HCT116 (cell line): Measurements from ENCODE around the gene CYP4F12.
"Not testable (repeated sequence)": the region's sequence is repeated elsewhere in the genome, so short reads cannot be mapped to it uniquely, and the experiment has no call there.

Experiments used
- CBX3 ChIP-seq: IDR thresholded peaks from 2 replicates; pipeline ENCODE4 v1.6.1; 2012; ENCODE audit warnings: low read depth
- EGR1 ChIP-seq: IDR thresholded peaks from 2 replicates; pipeline ENCODE4 v1.6.1; 2012; ENCODE audit warnings: low read depth
- EZH2 ChIP-seq: fragments of 200-600 bp; sonication (generic); IDR thresholded peaks from 2 replicates; pipeline ENCODE4 v1.6.1; 2017; ENCODE audit warnings: antibody characterized with exemption, mixed run types
- FOSL1 ChIP-seq: IDR thresholded peaks from 2 replicates; pipeline ENCODE4 v1.6.1; 2012; ENCODE audit warnings: low read depth
- MAX ChIP-seq: IDR thresholded peaks from 2 replicates; pipeline ENCODE4 v1.6.1; 2012
- POLR2A ChIP-seq: IDR thresholded peaks from 2 replicates; pipeline ENCODE4 v1.7.0; 2011; ENCODE audit warnings: borderline replicate concordance; ENCODE audit not compliant: insufficient read depth, insufficient read length; ENCODE audit errors: extremely low read depth
- POLR2AphosphoS5 ChIP-seq: IDR thresholded peaks from 2 replicates; pipeline ENCODE4 v1.6.1; 2011; ENCODE audit warnings: mild to moderate bottlenecking, low read depth, low read length, moderate library complexity
- SP1 ChIP-seq: IDR thresholded peaks from 2 replicates; pipeline ENCODE4 v1.6.1; 2012; ENCODE audit warnings: low read depth
- TF ChIP-seq, protein P1 (sequence below), 3 experiments: fragments of 200-600 bp in 1 of 3; sonication (generic) in 1 of 3; IDR thresholded peaks in 2 of 3; conservative IDR thresholded peaks in 1 of 3; 2 replicates each; pipeline ENCODE4 v1.5.1; 2012 to 2017; ENCODE audit warnings: low read depth in 2 of 3, low read length in 2 of 3, antibody characterized with exemption in 1 of 3, borderline replicate concordance in 1 of 3, control low read depth in 1 of 3, mild to moderate bottlenecking in 1 of 3, mixed read lengths in 1 of 3, mixed run types in 1 of 3, moderate library complexity in 1 of 3; ENCODE audit not compliant: insufficient read depth in 1 of 3
- TF ChIP-seq, protein P2 (sequence below): IDR thresholded peaks from 2 replicates; pipeline ENCODE4 v1.6.1; 2011; ENCODE audit warnings: mild to moderate bottlenecking, low read length, moderate library complexity; ENCODE audit not compliant: insufficient replicate concordance; ENCODE audit errors: extremely low read depth

GRCh38 chr19:15679865-15680264 is 7.0 kb downstream of the CYP4F12 start:
- not testable (repeated sequence) for TF ChIP-seq POLR2AphosphoS5, POLR2A, SP1, EZH2, FOSL1, EGR1, MAX, CBX3
- TF ChIP-seq, protein P1, sequence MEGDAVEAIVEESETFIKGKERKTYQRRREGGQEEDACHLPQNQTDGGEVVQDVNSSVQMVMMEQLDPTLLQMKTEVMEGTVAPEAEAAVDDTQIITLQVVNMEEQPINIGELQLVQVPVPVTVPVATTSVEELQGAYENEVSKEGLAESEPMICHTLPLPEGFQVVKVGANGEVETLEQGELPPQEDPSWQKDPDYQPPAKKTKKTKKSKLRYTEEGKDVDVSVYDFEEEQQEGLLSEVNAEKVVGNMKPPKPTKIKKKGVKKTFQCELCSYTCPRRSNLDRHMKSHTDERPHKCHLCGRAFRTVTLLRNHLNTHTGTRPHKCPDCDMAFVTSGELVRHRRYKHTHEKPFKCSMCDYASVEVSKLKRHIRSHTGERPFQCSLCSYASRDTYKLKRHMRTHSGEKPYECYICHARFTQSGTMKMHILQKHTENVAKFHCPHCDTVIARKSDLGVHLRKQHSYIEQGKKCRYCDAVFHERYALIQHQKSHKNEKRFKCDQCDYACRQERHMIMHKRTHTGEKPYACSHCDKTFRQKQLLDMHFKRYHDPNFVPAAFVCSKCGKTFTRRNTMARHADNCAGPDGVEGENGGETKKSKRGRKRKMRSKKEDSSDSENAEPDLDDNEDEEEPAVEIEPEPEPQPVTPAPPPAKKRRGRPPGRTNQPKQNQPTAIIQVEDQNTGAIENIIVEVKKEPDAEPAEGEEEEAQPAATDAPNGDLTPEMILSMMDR (IDR thresholded peaks at IDR 0.05 in 2 of 3, conservative IDR thresholded peaks at IDR 0.05 in 1 of 3; ENCODE audit: borderline replicate concordance in 1 of 3, insufficient read depth in 1 of 3, low read depth in 2 of 3, low read length in 2 of 3) = not testable (repeated sequence)
- TF ChIP-seq, protein P2, sequence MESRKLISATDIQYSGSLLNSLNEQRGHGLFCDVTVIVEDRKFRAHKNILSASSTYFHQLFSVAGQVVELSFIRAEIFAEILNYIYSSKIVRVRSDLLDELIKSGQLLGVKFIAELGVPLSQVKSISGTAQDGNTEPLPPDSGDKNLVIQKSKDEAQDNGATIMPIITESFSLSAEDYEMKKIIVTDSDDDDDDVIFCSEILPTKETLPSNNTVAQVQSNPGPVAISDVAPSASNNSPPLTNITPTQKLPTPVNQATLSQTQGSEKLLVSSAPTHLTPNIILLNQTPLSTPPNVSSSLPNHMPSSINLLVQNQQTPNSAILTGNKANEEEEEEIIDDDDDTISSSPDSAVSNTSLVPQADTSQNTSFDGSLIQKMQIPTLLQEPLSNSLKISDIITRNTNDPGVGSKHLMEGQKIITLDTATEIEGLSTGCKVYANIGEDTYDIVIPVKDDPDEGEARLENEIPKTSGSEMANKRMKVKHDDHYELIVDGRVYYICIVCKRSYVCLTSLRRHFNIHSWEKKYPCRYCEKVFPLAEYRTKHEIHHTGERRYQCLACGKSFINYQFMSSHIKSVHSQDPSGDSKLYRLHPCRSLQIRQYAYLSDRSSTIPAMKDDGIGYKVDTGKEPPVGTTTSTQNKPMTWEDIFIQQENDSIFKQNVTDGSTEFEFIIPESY = not testable (repeated sequence)
